ENCODE measurements around the gene TMEM169. TPM values are rescaled to one million over a fixed set of nuclear protein-coding genes. Genes with fewer than 3 reads are reported as not detected.
"Not testable (repeated sequence)": the region's sequence is repeated elsewhere in the genome, so short reads cannot be mapped to it uniquely, and the experiment has no call there.

TMEM169 gene
- total RNA-seq, 1 donor = 0.36 TPM

- no peak overlapping the region for H3K4me3 ChIP-seq (ENCODE audit: low read depth, low read length)
- TF ChIP-seq, protein P1, sequence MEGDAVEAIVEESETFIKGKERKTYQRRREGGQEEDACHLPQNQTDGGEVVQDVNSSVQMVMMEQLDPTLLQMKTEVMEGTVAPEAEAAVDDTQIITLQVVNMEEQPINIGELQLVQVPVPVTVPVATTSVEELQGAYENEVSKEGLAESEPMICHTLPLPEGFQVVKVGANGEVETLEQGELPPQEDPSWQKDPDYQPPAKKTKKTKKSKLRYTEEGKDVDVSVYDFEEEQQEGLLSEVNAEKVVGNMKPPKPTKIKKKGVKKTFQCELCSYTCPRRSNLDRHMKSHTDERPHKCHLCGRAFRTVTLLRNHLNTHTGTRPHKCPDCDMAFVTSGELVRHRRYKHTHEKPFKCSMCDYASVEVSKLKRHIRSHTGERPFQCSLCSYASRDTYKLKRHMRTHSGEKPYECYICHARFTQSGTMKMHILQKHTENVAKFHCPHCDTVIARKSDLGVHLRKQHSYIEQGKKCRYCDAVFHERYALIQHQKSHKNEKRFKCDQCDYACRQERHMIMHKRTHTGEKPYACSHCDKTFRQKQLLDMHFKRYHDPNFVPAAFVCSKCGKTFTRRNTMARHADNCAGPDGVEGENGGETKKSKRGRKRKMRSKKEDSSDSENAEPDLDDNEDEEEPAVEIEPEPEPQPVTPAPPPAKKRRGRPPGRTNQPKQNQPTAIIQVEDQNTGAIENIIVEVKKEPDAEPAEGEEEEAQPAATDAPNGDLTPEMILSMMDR (IDR thresholded peaks at IDR 0.05; ENCODE audit: insufficient read depth, low read length) = no peak
- DNase-seq (ENCODE audit: low read depth) = no peak
Measured at GRCh38 chr2:216131175-216131926, 49.6 kb downstream of the TMEM169 start.

DNA sequence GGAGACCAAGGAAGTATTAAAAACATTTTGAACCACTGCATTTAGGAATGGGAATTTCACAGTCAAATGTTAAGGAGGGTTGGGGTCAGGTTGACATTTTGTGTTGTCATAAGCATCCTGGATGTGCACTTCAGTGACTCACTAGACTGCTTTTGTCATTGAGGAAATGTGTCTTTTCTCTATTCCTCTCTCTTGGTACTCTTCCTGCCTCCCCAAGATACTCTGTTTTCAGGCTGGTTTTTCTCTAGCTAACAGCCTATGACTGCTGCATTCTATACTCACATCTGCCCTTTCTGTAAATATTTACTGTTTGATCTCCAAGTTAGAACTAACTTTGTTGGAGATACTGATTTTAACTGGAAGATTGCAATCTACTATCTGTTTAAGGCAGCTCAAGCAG lies 50.9 kb downstream of the TMEM169 start:
- TF ChIP-seq, protein P1 (IDR thresholded peaks at IDR 0.05; ENCODE audit: insufficient read depth, low read length) = no peak

GRCh38 chr2:216133397-216133796 lies 51.7 kb downstream of the TMEM169 start:
- H3K4me3 ChIP-seq (ENCODE audit: low read depth, low read length) = no peak overlapping the region
- DNase-seq (ENCODE audit: low read depth) = no peak
- TF ChIP-seq, protein P1 (IDR thresholded peaks at IDR 0.05; ENCODE audit: insufficient read depth, low read length) = no peak

More for the DNA sequence above, 50.9 kb downstream of the TMEM169 start:
- DNase-seq (ENCODE audit: low read depth) = no peak
- H3K4me3 ChIP-seq (ENCODE audit: low read depth, low read length) = no peak overlapping the region

- no peak for DNase-seq (ENCODE audit: low read depth)
- no peak overlapping the region for H3K4me3 ChIP-seq (ENCODE audit: low read depth, low read length)
Measured at GRCh38 chr2:216134958-216135541, 53.3 kb downstream of the TMEM169 start.

GRCh38 chr2:216139884-216140283 lies 58.2 kb downstream of the TMEM169 start:
- H3K4me3 ChIP-seq (ENCODE audit: low read depth, low read length) = no peak overlapping the region
- no peak for DNase-seq (ENCODE audit: low read depth)
- TF ChIP-seq, protein P1 (IDR thresholded peaks at IDR 0.05; ENCODE audit: insufficient read depth, low read length) = no peak

More at GRCh38 chr2:216134958-216135541, 53.3 kb downstream of the TMEM169 start:
- TF ChIP-seq, protein P1 (IDR thresholded peaks at IDR 0.05; ENCODE audit: insufficient read depth, low read length) = no peak

- not testable (repeated sequence) for DNase-seq (ENCODE audit: low read depth)
Measured at GRCh38 chr2:216141516-216141915, 59.8 kb downstream of the TMEM169 start.

DNA sequence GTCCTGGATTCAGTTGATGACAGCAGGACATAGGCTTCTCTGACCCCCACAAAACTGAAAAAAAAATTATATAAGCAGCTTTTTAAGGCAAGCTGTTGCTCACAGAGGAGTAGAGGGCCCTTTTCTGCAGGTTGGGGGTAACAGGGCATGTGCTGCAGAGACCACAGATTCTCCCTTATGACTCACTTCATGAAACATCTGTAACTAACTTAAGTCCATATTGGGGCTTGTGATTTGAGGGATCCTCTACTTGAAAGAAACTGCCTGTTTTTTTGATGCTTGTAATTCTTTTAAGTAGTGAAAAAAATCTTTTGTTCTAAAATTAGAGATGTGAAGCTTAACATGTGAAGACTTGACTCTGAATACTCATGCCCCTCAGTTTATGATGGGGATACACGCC lies 60.8 kb downstream of the TMEM169 start:
- peak; percentile 37 for DNase-seq (ENCODE audit: low read depth)
- H3K4me3 ChIP-seq (ENCODE audit: low read depth, low read length) = no peak overlapping the region
- TF ChIP-seq, protein P1 (IDR thresholded peaks at IDR 0.05; ENCODE audit: insufficient read depth, low read length) = no peak

More at GRCh38 chr2:216141516-216141915, 59.8 kb downstream of the TMEM169 start:
- not testable (repeated sequence) for H3K4me3 ChIP-seq (ENCODE audit: low read depth, low read length)

All from fibroblast of the aortic adventitia (primary cell).